HEK293 (cell line): ENCODE data around the gene TRNP1.

Experiments used
- ATF2 ChIP-seq: fragments of 450-650 bp; formaldehyde crosslinking; IDR thresholded peaks from 2 replicates; pipeline ENCODE4 v1.5.1; 2016; ENCODE audit warnings: missing biosample characterization, missing genetic modification characterization, low read depth
- BCL11A ChIP-seq: fragments of 450-650 bp; formaldehyde crosslinking; IDR thresholded peaks from 2 replicates; pipeline ENCODE4 v1.5.1; 2016; ENCODE audit warnings: low read depth, missing biosample characterization, missing genetic modification characterization
- CTCF ChIP-seq: fragments of 450-650 bp; formaldehyde crosslinking; IDR thresholded peaks from 2 replicates; pipeline ENCODE4 v1.5.1; 2016; ENCODE audit warnings: missing biosample characterization, missing genetic modification characterization
- GLI4 ChIP-seq: fragments of 450-650 bp; formaldehyde crosslinking; IDR thresholded peaks from 2 replicates; pipeline ENCODE4 v1.5.1; 2016; ENCODE audit warnings: missing biosample characterization, missing genetic modification characterization
- HOXA7 ChIP-seq: sonication (generic); formaldehyde crosslinking; IDR thresholded peaks from 2 replicates; pipeline ENCODE4 v1.8.1; 2022; ENCODE audit warnings: missing genetic modification reagents, borderline replicate concordance
- KLF1 ChIP-seq: fragments of 450-650 bp; formaldehyde crosslinking; IDR thresholded peaks from 2 replicates; pipeline ENCODE4 v1.5.1; 2016; ENCODE audit warnings: missing biosample characterization, missing genetic modification characterization
- PATZ1 ChIP-seq: fragments of 450-650 bp; formaldehyde crosslinking; IDR thresholded peaks from 2 replicates; pipeline ENCODE4 v1.5.1; 2016; ENCODE audit warnings: missing biosample characterization, missing genetic modification characterization
- ZBTB11 ChIP-seq: fragments of 450-650 bp; formaldehyde crosslinking; conservative IDR thresholded peaks from 2 replicates; pipeline ENCODE4 v1.5.1; 2016; ENCODE audit warnings: low read depth, missing biosample characterization, missing genetic modification characterization
- ZBTB26 ChIP-seq: fragments of 450-650 bp; formaldehyde crosslinking; optimal IDR thresholded peaks from 2 replicates; pipeline ENCODE3; 2016; ENCODE audit warnings: missing biosample characterization, mild to moderate bottlenecking, missing genetic modification characterization
- ZNF324 ChIP-seq: fragments of 450-650 bp; formaldehyde crosslinking; IDR thresholded peaks from 2 replicates; pipeline ENCODE4 v1.5.1; 2016; ENCODE audit warnings: missing biosample characterization, missing genetic modification characterization
- ZNF335 ChIP-seq: fragments of 450-650 bp; formaldehyde crosslinking; conservative IDR thresholded peaks from 2 replicates; pipeline ENCODE4 v1.5.1; 2016; ENCODE audit warnings: missing biosample characterization, missing genetic modification characterization
- ZNF366 ChIP-seq: fragments of 450-650 bp; formaldehyde crosslinking; conservative IDR thresholded peaks from 2 replicates; pipeline ENCODE4 v1.5.1; 2016; ENCODE audit warnings: missing biosample characterization, missing genetic modification characterization
- ZNF513 ChIP-seq: fragments of 450-650 bp; IDR thresholded peaks from 2 replicates; pipeline ENCODE4 v1.5.1; 2018; ENCODE audit warnings: missing biosample characterization, missing genetic modification characterization
- ZNF645 ChIP-seq: fragments of 450-650 bp; formaldehyde crosslinking; IDR thresholded peaks from 2 replicates; pipeline ENCODE4; 2016; ENCODE audit warnings: missing biosample characterization, missing genetic modification characterization

- TF ChIP-seq ZNF366 (tag by site-specific recombination) = no peak
- TF ChIP-seq ATF2 (tag by site-specific recombination) = no peak
- TF ChIP-seq ZNF324 (tag by site-specific recombination) = no peak
- no peak for TF ChIP-seq CTCF
- no peak for TF ChIP-seq ZNF513
- TF ChIP-seq HOXA7 (CRISPR knock-in tag) = no peak
- no peak for TF ChIP-seq ZNF335 (tag by site-specific recombination)
- no peak for TF ChIP-seq ZBTB26 (tag by site-specific recombination)
- TF ChIP-seq ZNF645 = no peak
- TF ChIP-seq BCL11A (tag by site-specific recombination) = no peak
- TF ChIP-seq PATZ1 (tag by site-specific recombination) = no peak
- no peak for TF ChIP-seq GLI4 (tag by site-specific recombination)
- TF ChIP-seq KLF1 (tag by site-specific recombination) = no peak
- no peak for TF ChIP-seq ZBTB11 (tag by site-specific recombination)
Measured at GRCh38 chr1:27042670-27043069, 49.2 kb downstream of the TRNP1 start.
